H1 (cell line): ENCODE results near the gene ACADSB. TPM values are rescaled to one million over a fixed set of nuclear protein-coding genes. Genes with fewer than 3 reads are reported as not detected.
A peak's percentile ranks its signal among the peaks of the same experiment; 100 is the strongest.

ENCODE experiments used
- CTCF ChIA-PET: fragments of 300-600 bp; sonication (Branson Sonifier 250); formaldehyde crosslinking; loops from one replicate; lab custom pipeline; 2021; ENCODE audit not compliant: partially characterized antibody; lab: Charles Lee
- POLR2A ChIA-PET: fragments of 300-600 bp; sonication (Branson Sonifier 250); formaldehyde crosslinking; loops from one replicate; lab custom pipeline; 2021; ENCODE audit warnings: inconsistent platforms; ENCODE audit not compliant: partially characterized antibody; lab: Charles Lee
- DNase-seq, 2 experiments: peaks; one replicate each; pipeline versions ENCODE4 v3.0.0 to v3.0.0-alpha.2; 2010 to 2022; ENCODE audit warnings: low spot score in 2 of 2, low read depth in 1 of 2, mixed read lengths in 1 of 2
- FAIRE-seq: peaks from 2 replicates; lab custom pipeline; 2011; peaks lifted over from hg19 to GRCh38; lab: Jason Lieb, UNC
- H2AFZ ChIP-seq: 2 replicates; pipeline ENCODE4 v1.8.1; 2012; ENCODE audit warnings: low read length, inconsistent platforms
- H2AK5ac ChIP-seq: 2 replicates; pipeline ENCODE4 v1.6.1; 2013; ENCODE audit warnings: low read depth, low read length
- H2BK120ac ChIP-seq: replicated peaks from 2 replicates; pipeline ENCODE3; 2013; ENCODE audit warnings: low read depth, low read length, inconsistent platforms
- H2BK12ac ChIP-seq: 2 replicates; pipeline ENCODE4 v1.6.1; 2013; ENCODE audit warnings: low read depth, low read length
- H2BK15ac ChIP-seq: 2 replicates; pipeline ENCODE4 v1.6.1; 2013; ENCODE audit warnings: low read length
- H2BK20ac ChIP-seq: 2 replicates; pipeline ENCODE4 v1.6.1; 2013; ENCODE audit warnings: low read length
- H2BK5ac ChIP-seq: 2 replicates; pipeline ENCODE4 v1.6.1; 2013; ENCODE audit warnings: low read depth, low read length
- H3K14ac ChIP-seq: 2 replicates; pipeline ENCODE4 v1.6.1; 2013; ENCODE audit warnings: inconsistent platforms; ENCODE audit not compliant: insufficient read length
- H3K18ac ChIP-seq: 2 replicates; pipeline ENCODE4 v1.6.1; 2013; ENCODE audit warnings: low read length; ENCODE audit errors: extremely low read depth
- H3K23ac ChIP-seq: 2 replicates; pipeline ENCODE4 v1.6.1; 2013; ENCODE audit warnings: inconsistent platforms; ENCODE audit not compliant: insufficient read length
- H3K23me2 ChIP-seq: 2 replicates; pipeline ENCODE4 v1.6.1; 2013; ENCODE audit warnings: low read depth, low read length
- H3K27ac ChIP-seq: 2 replicates; pipeline ENCODE4 v1.6.1; 2011; ENCODE audit warnings: low read depth, low read length, inconsistent platforms
- H3K27me3 ChIP-seq, 4 experiments: replicated peaks in 1 of 4; 1 replicate in 1 of 4; 2 replicates in 3 of 4; pipeline versions ENCODE4 v1.6.1 to v1.8.1; 2011 to 2013; ENCODE audit warnings: low read length in 3 of 4, mild to moderate bottlenecking in 3 of 4, inconsistent platforms in 2 of 4, mixed read lengths in 2 of 4, moderate library complexity in 1 of 4; ENCODE audit not compliant: control insufficient read depth in 3 of 4, insufficient read depth in 3 of 4; ENCODE audit errors: extremely low read depth in 1 of 4
- H3K36me3 ChIP-seq, 4 experiments: 2 replicates each; pipeline versions ENCODE4 v1.6.1 to v1.8.1; 2011 to 2013; ENCODE audit warnings: mild to moderate bottlenecking in 4 of 4, low read length in 3 of 4, moderate library complexity in 2 of 4, control low read depth in 1 of 4, inconsistent platforms in 1 of 4; ENCODE audit not compliant: insufficient read depth in 4 of 4, control insufficient read depth in 2 of 4
- H3K4ac ChIP-seq: replicated peaks from 2 replicates; pipeline ENCODE3; 2013; ENCODE audit warnings: low read length, low read depth, mixed read lengths, inconsistent platforms; ENCODE audit not compliant: insufficient read length
- H3K4me1 ChIP-seq, 4 experiments: replicated peaks in 1 of 4; 1 replicate in 1 of 4; 2 replicates in 3 of 4; pipeline versions ENCODE4 v1.6.1 to v1.8.1; 2011 to 2013; ENCODE audit warnings: low read length in 3 of 4, inconsistent platforms in 2 of 4, mixed read lengths in 1 of 4; ENCODE audit not compliant: insufficient read depth in 4 of 4, control insufficient read depth in 3 of 4
- H3K4me2 ChIP-seq, 2 experiments: 2 replicates each; pipeline versions ENCODE4 v1.6.1 to v1.8.1; 2011 to 2013; ENCODE audit warnings: low read depth in 2 of 2, low read length in 2 of 2, control low read depth in 1 of 2, inconsistent platforms in 1 of 2, mild to moderate bottlenecking in 1 of 2; ENCODE audit not compliant: insufficient read depth in 1 of 2
- H3K4me3 ChIP-seq, 4 experiments: fragments of 200-600, 300-600 bp in 1 of 4; sonication (generic), shearing (Covaris generic), sonication (Bioruptor Twin) in 1 of 4; 2 replicates each; pipeline versions ENCODE4 v1.5.1 to v1.8.1; 2011 to 2016; ENCODE audit warnings: low read length in 4 of 4, low read depth in 3 of 4, control low read depth in 2 of 4, inconsistent platforms in 2 of 4, mild to moderate bottlenecking in 2 of 4, mixed read lengths in 1 of 4, moderate library complexity in 1 of 4; ENCODE audit not compliant: insufficient read depth in 2 of 4; ENCODE audit errors: extremely low read depth in 1 of 4
- H3K56ac ChIP-seq: replicated peaks from 2 replicates; pipeline ENCODE3; 2013; ENCODE audit warnings: low read depth, mild to moderate bottlenecking, mixed read lengths, low read length, inconsistent platforms; ENCODE audit not compliant: insufficient read length
- H3K79me1 ChIP-seq: 2 replicates; pipeline ENCODE4 v1.6.1; 2013; ENCODE audit warnings: low read depth, low read length, control low read depth
- H3K79me2 ChIP-seq, 2 experiments: 2 replicates each; pipeline versions ENCODE4 v1.6.1 to v1.8.1; 2012 to 2013; ENCODE audit warnings: low read length in 2 of 2, mild to moderate bottlenecking in 2 of 2, inconsistent platforms in 1 of 2; ENCODE audit not compliant: insufficient read depth in 2 of 2, control insufficient read depth in 1 of 2
- H3K9ac ChIP-seq, 4 experiments: replicated peaks in 1 of 4; 1 replicate in 1 of 4; 2 replicates in 3 of 4; pipeline versions ENCODE4 v1.6.1 to v1.8.1; 2011 to 2013; ENCODE audit warnings: low read depth in 3 of 4, low read length in 3 of 4, control low read depth in 2 of 4, mild to moderate bottlenecking in 2 of 4, moderate library complexity in 2 of 4, inconsistent platforms in 1 of 4; ENCODE audit errors: extremely low read depth in 1 of 4
- H3K9me3 ChIP-seq, 2 experiments: 2 replicates each; pipeline versions ENCODE4 v1.6.1 to v1.8.1; 2012 to 2013; ENCODE audit warnings: mild to moderate bottlenecking in 2 of 2, moderate library complexity in 2 of 2, control low read depth in 1 of 2, inconsistent platforms in 1 of 2, low read depth in 1 of 2, low read length in 1 of 2, mixed read lengths in 1 of 2; ENCODE audit not compliant: insufficient read depth in 2 of 2
- H4K20me1 ChIP-seq, 2 experiments: replicated peaks in 1 of 2; 2 replicates each; pipeline versions ENCODE3 to v1.8.1; 2011 to 2013; ENCODE audit warnings: inconsistent platforms in 2 of 2, low read length in 2 of 2, mild to moderate bottlenecking in 1 of 2; ENCODE audit not compliant: insufficient read depth in 2 of 2, control insufficient read depth in 1 of 2
- H4K5ac ChIP-seq: 2 replicates; pipeline ENCODE4 v1.6.1; 2013; ENCODE audit warnings: low read length, low read depth, mixed read lengths, inconsistent platforms; ENCODE audit not compliant: insufficient read length
- H4K8ac ChIP-seq: 2 replicates; pipeline ENCODE4 v1.8.0; 2013; ENCODE audit warnings: mild to moderate bottlenecking, moderate library complexity, low read length, inconsistent platforms; ENCODE audit not compliant: insufficient read depth; ENCODE audit errors: extremely low read depth
- H4K91ac ChIP-seq: replicated peaks from 2 replicates; pipeline ENCODE3; 2013; ENCODE audit warnings: low read length, mixed read lengths, inconsistent platforms; ENCODE audit not compliant: insufficient read length
- GABPA ChIP-seq: IDR thresholded peaks from 2 replicates; pipeline ENCODE4 v1.6.1; 2011; ENCODE audit warnings: mild to moderate bottlenecking, low read length, moderate library complexity, borderline replicate concordance; ENCODE audit not compliant: insufficient read depth
- YY1 ChIP-seq: IDR thresholded peaks from 2 replicates; pipeline ENCODE4 v1.6.1; 2011; ENCODE audit warnings: low read depth, mild to moderate bottlenecking, low read length
- WGBS, 2 experiments: shearing (Covaris generic) in 1 of 2; methylation state at CpG; one replicate each; pipeline versions ENCODE4 v1.1.6 to v1.1.7; 2013 to 2015; ENCODE audit warnings: low lambda C conversion rate in 2 of 2, mixed read lengths in 2 of 2, inconsistent platforms in 1 of 2, low coverage in 1 of 2, missing lambda C conversion rate in 1 of 2; ENCODE audit not compliant: insufficient replicate concordance in 2 of 2, insufficient coverage in 1 of 2, insufficient read length in 1 of 2; ENCODE audit errors: extremely low coverage in 1 of 2, missing lambda C conversion rate in 1 of 2; 5-methylcytosine and 5-hydroxymethylcytosine counted together
- polyA plus RNA-seq, 7 experiments: library from polyadenylated mRNA; depleted of rRNA in 3 of 7; stranded (reverse) in 5 of 7; unstranded in 2 of 7; fragments of >200 nt in 5 of 7; fragments of 200-250 nt in 2 of 7; gene quantifications; 1 replicate in 5 of 7; 2 replicates in 1 of 7; 4 replicates in 1 of 7; pipeline versions ENCODE4 v1.2.1 to v1.2.3, GENCODE V29; 2011 to 2013; ENCODE audit warnings: missing spikeins in 2 of 7, mixed read lengths in 2 of 7
- total RNA-seq: library from RNA; stranded (reverse); fragmentation: NEBNext Ultra II Directional; extraction: Animal tissue kit (Norgen Biotek cat#: 25700); gene quantifications from 2 replicates; pipeline ENCODE4 v1.2.1, GENCODE V29; 2021

The ACADSB gene
- total and polyA plus RNA-seq, 2 of the 8 experiments (the other 6 are each of a cell fraction or from before 2014, with no cell fraction given), result 5.6 to 11.2 TPM

DNA sequence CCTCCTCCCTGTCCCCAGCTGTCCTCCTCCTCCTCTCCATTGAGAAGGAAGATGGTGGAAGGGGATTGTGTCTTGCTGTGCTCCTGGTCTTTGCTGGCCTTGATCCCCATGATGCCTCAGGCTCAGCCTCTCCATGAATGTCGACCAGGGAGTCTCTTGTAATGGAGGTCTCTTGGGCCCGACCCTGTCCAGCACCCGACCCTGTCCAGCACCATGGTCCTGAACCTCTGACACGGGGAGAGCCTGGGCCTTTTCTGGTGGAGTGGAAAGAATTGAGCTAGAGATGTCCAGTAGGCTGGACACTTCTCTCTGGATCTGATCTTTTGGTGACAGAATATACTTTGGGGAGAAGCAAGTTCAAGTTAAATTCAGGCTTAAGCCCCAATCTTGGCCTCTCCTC is 84.7 kb downstream of the ACADSB start:
- Histone ChIP-seq H3K18ac (no peak overlapping the region), H4K8ac (no peak overlapping the region), H3K23ac (no peak overlapping the region), H2AK5ac (no peak overlapping the region), H2BK15ac (no peak overlapping the region), H3K4me1 (no peaks in the 10 kb centered on the region; a peak in 1 of 7 replicates), H4K91ac (no peak overlapping the region), H3K4ac (no peak overlapping the region), H2BK20ac (no peak overlapping the region), H3K14ac (no peak overlapping the region), H3K4me3 (no peak overlapping the region), H3K27ac (no peak overlapping the region), H3K79me1 (no peaks in the 10 kb centered on the region), H3K9ac (no peak overlapping the region), H2BK120ac (no peak overlapping the region), H4K20me1 (no peaks in the 10 kb centered on the region), H4K5ac (no peak overlapping the region), H3K27me3 (no peaks in the 10 kb centered on the region), H2AFZ (no peak overlapping the region), H2BK12ac (no peak overlapping the region), H3K9me3 (no peaks in the 10 kb centered on the region), H3K23me2 (no peaks in the 10 kb centered on the region), H2BK5ac (no peak overlapping the region), H3K36me3 (no peaks in the 10 kb centered on the region), H3K56ac (no peak overlapping the region), H3K4me2 (no peak overlapping the region), H3K79me2 (no peaks in the 10 kb centered on the region)
- CTCF ChIA-PET, result no interaction called here
- DNase-seq (no peak), FAIRE-seq (no peak)
- POLR2A ChIA-PET, result interaction anchor here (1.6 kb wide), 1 partner anchor 10 kb away, joined by 4 read pairs; no protein-coding TSS in a partner anchor
- WGBS, 2 experiments, result 90% methylated on average over 4 of the region's 4 CpGs; no CpG with 5 or more reads in 1 of the 2 experiments
- TF ChIP-seq YY1 (0 out of 2 replicates have a peak, but pooled peaks have one; percentile 25), GABPA (no peak)
